Anterior cingulate cortex (tissue), 58 donors: ENCODE measurements around the gene ROBO4.

ENCODE experiments used
- DNase-seq, 58 donors: peaks; one replicate each; lab custom pipeline; 2025; lab: John Stamatoyannopoulos, UW

Gene ROBO4

GRCh38 chr11:124875943-124876817 is 21.5 kb downstream of the ROBO4 start:
- DNase-seq = peak; percentile 29 to 94 (median 87)

GRCh38 chr11:124875401-124875800 is 22.3 kb downstream of the ROBO4 start:
- no peak for DNase-seq

DNA sequence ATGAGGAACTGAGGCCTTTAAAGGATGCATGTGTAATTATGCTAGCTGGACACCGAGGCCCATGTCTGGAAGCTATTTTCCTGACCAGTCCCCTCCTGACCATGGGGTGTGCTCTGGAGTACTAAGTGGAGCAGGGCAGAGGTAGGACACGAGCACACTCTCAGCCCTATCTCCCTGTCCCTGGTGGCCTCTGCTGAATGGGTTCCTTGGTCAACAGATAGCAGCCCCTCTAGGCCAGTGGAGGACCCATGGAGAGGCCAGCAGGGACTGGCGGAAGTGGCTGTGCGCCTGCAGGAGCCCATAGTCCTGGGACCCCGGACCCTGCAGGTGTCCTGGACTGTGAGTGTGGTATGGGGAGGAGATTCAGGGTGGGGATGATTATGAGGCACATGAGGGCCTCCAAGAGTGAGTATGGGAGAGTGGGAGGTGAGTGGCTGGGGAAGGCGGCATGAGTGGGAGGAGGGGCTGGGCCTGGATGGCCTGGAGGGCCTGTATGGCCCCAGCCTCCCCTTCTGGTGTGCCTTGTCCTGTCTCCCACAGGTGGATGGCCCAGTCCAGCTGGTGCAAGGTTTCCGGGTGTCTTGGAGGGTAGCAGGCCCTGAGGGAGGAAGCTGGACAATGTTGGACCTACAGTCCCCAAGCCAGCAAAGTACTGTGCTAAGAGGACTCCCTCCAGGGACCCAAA is 23.0 kb downstream of the ROBO4 start:
- DNase-seq = no peak

- DNase-seq = no peak
Observed at GRCh38 chr11:124873951-124874350, 23.7 kb downstream of the ROBO4 start.

DNA sequence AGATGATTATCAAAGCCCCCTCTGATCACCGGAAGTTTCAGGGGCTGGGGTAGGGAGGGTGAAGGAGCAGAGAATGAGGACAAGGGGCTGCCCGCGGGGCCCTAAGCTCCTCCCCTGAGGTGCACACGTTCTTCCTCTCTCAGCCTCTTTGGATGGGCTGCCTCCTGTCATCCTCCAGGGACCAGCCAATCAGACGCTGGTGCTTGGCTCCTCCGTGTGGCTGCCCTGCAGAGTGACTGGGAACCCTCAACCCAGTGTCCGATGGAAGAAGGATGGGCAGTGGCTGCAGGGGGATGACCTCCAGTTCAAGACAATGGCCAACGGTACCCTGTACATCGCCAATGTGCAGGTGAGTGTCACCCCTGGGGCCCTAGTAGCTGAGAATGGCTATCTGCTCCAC is 24.9 kb downstream of the ROBO4 start:
- no peak for DNase-seq

DNA sequence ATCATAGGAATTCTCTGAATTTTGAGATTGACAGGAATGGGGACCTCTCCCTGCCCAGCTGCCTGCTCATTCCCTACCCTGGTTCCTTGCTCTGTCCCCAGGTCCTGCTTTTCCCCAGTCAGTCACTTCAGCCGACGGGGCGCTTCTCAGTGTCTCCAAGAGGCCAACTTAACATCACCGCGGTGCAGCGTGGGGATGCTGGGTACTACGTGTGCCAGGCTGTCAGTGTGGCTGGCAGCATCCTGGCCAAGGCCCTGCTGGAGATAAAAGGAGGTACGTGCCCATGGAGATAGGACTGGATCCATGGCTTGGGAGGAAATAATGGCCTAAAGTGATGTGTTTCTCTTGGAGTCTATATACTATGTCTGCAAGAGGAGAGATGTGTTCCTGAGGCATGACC is 25.4 kb downstream of the ROBO4 start:
- no peak for DNase-seq

DNA sequence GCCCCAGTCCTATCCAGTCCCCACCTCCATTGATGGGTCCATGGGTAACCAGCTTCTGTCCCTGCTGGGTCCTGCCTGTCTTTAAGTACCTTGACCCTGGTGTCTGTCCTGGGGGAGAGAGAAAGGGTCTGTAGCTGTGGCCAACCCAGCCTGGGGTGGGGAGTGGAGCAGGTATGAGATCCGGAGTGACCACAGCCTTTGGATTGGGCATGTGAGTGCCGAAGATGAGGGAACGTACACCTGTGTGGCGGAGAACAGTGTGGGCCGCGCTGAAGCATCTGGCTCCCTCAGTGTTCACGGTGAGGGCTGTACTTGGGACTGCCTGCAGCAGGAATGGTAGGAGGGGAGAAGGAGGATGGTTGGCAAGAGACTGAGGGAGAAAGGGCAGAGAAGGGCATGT is 27.2 kb downstream of the ROBO4 start:
- DNase-seq = no peak

DNA sequence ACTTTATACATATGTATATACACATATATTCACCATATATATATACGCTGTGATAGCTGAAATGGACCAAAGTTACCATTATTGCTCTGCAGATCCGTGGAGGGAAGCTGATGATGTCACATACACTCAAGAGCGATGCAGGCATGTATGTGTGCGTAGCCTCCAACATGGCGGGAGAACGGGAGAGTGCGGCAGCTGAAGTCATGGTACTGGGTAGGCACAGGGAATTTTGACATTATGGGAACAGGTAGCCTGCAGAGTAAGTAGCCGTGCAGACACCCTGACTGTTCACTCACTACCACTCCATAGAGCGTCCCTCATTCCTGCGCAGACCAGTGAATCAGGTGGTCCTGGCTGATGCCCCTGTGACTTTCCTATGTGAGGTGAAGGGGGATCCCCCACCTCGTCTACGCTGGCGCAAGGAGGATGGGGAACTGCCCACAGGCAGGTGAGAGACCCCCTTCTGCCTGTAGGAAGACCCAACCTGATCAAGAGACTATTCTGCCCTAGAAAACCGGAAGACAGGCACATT is 27.7 kb downstream of the ROBO4 start:
- no peak for DNase-seq

DNA sequence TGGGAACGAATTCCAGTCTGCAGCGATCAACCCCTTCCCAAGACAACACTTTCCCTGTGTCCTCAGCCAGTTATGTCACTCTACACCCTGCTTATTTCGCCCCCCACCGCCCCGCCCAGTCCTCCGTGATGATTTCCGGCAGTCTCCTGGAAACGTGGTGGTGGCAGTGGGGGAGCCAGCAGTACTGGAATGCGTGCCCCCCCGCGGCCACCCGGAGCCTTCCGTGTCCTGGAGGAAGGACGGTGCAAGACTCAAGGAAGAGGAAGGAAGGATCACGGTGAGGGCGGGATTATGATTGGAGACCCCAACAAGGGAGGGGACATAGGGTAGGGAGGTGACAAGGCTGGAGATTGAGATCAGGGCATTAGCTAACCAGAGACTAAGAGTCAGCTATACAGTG is 28.3 kb downstream of the ROBO4 start:
- DNase-seq = no peak

GRCh38 chr11:124868331-124869274 is 29.1 kb downstream of the ROBO4 start:
- DNase-seq = no peak

GRCh38 chr11:124867700-124868099 is 30.0 kb downstream of the ROBO4 start:
- peak in 1 of 58 donors; percentile 17 for DNase-seq

GRCh38 chr11:124865902-124866851 is 31.5 kb downstream of the ROBO4 start:
- peak in 9 of 58 donors; percentile 12 to 39 (median 18) for DNase-seq

DNA sequence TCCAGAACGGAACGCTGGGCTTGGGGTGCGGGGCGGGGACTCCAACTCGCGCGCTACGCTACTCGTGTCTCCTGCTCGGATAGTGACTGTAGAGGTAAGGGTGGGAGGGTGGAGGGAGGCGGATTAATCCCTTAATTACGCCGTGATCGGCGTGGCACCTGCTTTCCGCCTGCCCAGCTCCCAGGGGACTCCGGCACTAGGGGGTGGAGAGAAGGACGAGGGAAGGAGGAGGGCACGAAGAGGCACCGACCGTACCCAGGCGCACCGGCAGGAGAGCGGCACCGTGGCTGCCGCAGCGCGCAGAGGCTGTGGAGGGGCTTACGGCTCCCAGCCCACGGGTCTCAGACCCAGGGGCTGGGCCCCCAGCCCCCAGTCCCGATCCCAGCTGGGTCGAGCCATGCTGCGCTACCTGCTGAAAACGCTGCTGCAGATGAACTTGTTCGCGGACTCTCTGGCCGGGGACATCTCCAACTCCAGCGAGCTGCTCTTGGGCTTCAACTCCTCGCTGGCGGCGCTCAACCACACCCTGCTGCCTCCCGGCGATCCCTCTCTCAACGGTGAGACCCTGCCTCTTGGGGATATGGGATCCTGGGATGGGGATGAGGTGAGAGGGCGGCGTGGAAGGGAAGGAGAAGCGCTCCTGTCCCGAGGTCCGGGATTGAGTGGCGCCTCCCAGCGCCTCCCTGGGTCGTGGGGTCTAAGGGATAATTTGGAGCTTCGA is 32.3 kb downstream of the ROBO4 start, which contains the start of gene ROBO3:
ROBO3 (plus strand) TSS at position 252 of the 721 bp plus-strand sequence; CDS start at position 398, 146 bp downstream.
- DNase-seq = no peak

- no peak for DNase-seq
Observed at GRCh38 chr11:124864892-124865180, 32.8 kb downstream of the ROBO4 start.

DNA sequence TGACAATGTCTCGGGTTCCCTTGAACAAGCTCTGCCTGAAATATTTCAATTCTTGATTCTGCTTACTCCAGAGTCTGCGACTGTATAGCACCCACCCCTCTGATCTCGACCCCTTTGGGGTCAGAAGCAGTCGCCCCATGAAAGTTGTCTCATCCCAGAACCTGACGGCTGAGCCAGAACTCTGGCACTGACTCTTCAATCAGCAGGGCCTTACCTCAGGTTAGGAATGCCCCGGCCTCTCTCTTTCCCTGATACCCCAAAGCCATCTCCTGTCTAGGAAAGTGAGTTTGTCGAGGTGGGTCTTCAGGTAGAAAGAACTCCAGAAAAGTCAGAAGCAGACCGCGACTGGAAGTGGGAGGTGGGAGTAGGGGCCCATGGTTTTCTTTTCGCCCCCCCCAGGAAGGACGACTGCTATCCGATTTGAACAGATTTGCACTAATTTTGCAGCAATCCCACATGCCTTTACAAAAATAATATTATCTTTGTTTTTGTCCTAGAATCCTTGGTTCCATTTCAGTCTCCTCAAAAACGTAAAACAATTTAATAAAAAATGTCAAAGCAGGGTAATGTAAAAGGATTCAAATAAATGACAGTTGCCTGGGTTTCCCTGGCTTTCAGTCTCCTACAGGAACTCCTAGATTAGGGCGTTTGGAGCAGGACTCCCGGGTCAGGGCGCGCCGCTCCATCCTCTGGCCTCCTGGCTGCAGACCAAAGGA is 33.3 kb downstream of the ROBO4 start:
- DNase-seq = no peak

GRCh38 chr11:124863826-124864165 is 33.9 kb downstream of the ROBO4 start:
- no peak for DNase-seq

- DNase-seq = peak in 24 of 58 donors; percentile 13 to 48 (median 27)
Observed at GRCh38 chr11:124863137-124863825, 34.4 kb downstream of the ROBO4 start.
